HepG2 (cell line): Measurements from ENCODE around the gene UNKL. TPM values are rescaled to one million over a fixed set of nuclear protein-coding genes. Genes with fewer than 3 reads are reported as not detected.

ENCODE experiments used
- ATAC-seq: fragments of 200-7000 bp; cut with Tn5 transposase; 3 replicates; pipeline ENCODE4 v1.9.1; 2020; ENCODE audit warnings: mild to moderate bottlenecking, moderate library complexity
- BruUV-seq: library from RNA; stranded (reverse); fragments of 400-500 nt; replicated peaks from 2 replicates; lab custom pipeline; 2021; lab: Mats Ljungman, UMichigan
- CTCF ChIA-PET: fragments of 300-600 bp; formaldehyde crosslinking; extraction: SDS; loops from one replicate; lab custom pipeline; 2021; ENCODE audit warnings: low total read pairs, inconsistent platforms, low intra/inter-chr PET ratio; lab: Yijun Ruan, JAX
- POLR2A ChIA-PET: fragments of 350-600 bp; sonication (Branson Sonifier 250); formaldehyde crosslinking; loops from one replicate; lab custom pipeline; 2020; ENCODE audit warnings: antibody characterized with exemption, inconsistent platforms; lab: Yijun Ruan, JAX
- DNase-seq: peaks from one replicate; pipeline ENCODE4 v3.0.0-alpha.2; 2015; ENCODE audit warnings: low spot score
- FAIRE-seq: peaks from 3 replicates; lab custom pipeline; 2011; peaks lifted over from hg19 to GRCh38; lab: Jason Lieb, UNC
- H2AFZ ChIP-seq: one replicate; pipeline ENCODE4 v1.6.1; 2011; ENCODE audit warnings: low read length, inconsistent platforms
- H3K27ac ChIP-seq: fragments of 300-600 bp; 3 replicates; pipeline ENCODE4 v1.8.0; 2011; ENCODE audit warnings: mixed run types, mild to moderate bottlenecking, mixed read lengths, low read length, inconsistent platforms; ENCODE audit not compliant: insufficient read depth; ENCODE audit errors: extremely low read length
- H3K27me3 ChIP-seq, 2 experiments: fragments of 200-600 bp in 1 of 2; 2 replicates in 1 of 2; 3 replicates in 1 of 2; pipeline versions ENCODE4 v1.6.0 to v1.8.0; 2011; ENCODE audit warnings: low read length in 2 of 2, mild to moderate bottlenecking in 2 of 2, moderate library complexity in 2 of 2, inconsistent platforms in 1 of 2; ENCODE audit not compliant: insufficient read depth in 2 of 2, control insufficient read depth in 1 of 2
- H3K36me3 ChIP-seq, 2 experiments: fragments of 200-600 bp in 1 of 2; replicated peaks in 1 of 2; 2 replicates in 1 of 2; 3 replicates in 1 of 2; pipeline versions ENCODE4 v1.5.1 to v1.8.0; 2011; ENCODE audit warnings: low read length in 2 of 2, inconsistent platforms in 1 of 2; ENCODE audit not compliant: insufficient read depth in 2 of 2, control insufficient read depth in 1 of 2
- H3K4me1 ChIP-seq: 2 replicates; pipeline ENCODE4 v1.5.1; 2012; ENCODE audit warnings: low read length, inconsistent platforms; ENCODE audit not compliant: insufficient read depth
- H3K4me2 ChIP-seq: 2 replicates; pipeline ENCODE4 v1.6.0; 2011; ENCODE audit warnings: low read depth, low read length, inconsistent platforms
- H3K4me3 ChIP-seq, 3 experiments: fragments of 200-600 bp in 1 of 3; sonication (generic), shearing (Covaris generic) in 1 of 3; replicated peaks in 1 of 3; 2 replicates each; pipeline ENCODE4 v1.5.1; 2011 to 2016; ENCODE audit warnings: low read length in 3 of 3, inconsistent platforms in 2 of 3, low read depth in 2 of 3, mild to moderate bottlenecking in 2 of 3, control low read depth in 1 of 3, mixed read lengths in 1 of 3; ENCODE audit not compliant: insufficient read depth in 1 of 3
- H3K79me2 ChIP-seq: one replicate; pipeline ENCODE4 v1.6.1; 2011; ENCODE audit warnings: low read length, inconsistent platforms; ENCODE audit not compliant: insufficient read depth
- H3K9ac ChIP-seq: 2 replicates; pipeline ENCODE4 v1.6.0; 2011; ENCODE audit warnings: mild to moderate bottlenecking, low read depth, low read length, inconsistent platforms; ENCODE audit not compliant: insufficient read depth
- H3K9me3 ChIP-seq: 2 replicates; pipeline ENCODE4 v1.5.1; 2012; ENCODE audit warnings: mild to moderate bottlenecking, low read length
- H4K20me1 ChIP-seq: 2 replicates; pipeline ENCODE4 v1.6.0; 2011; ENCODE audit warnings: inconsistent platforms, mild to moderate bottlenecking, low read length, moderate library complexity; ENCODE audit not compliant: insufficient read depth
- AGO2 ChIP-seq: fragments of 200-400 bp; formaldehyde crosslinking; optimal IDR thresholded peaks from 2 replicates; pipeline ENCODE3; 2017; ENCODE audit warnings: mild to moderate bottlenecking, low read depth, low read length, moderate library complexity
- CENPT ChIP-seq: sonication (generic); formaldehyde crosslinking; IDR thresholded peaks from 2 replicates; pipeline ENCODE4 v1.8.0; 2022; ENCODE audit warnings: low read depth, mild to moderate bottlenecking, moderate library complexity, missing genetic modification reagents
- NRL ChIP-seq: sonication (generic); formaldehyde crosslinking; IDR thresholded peaks from 2 replicates; pipeline ENCODE4 v1.5.0; 2020; ENCODE audit warnings: missing genetic modification reagents, mild to moderate bottlenecking, moderate library complexity, borderline replicate concordance
- PHF21A ChIP-seq: sonication (generic); formaldehyde crosslinking; IDR thresholded peaks from 2 replicates; pipeline ENCODE4 v1.5.0; 2020; ENCODE audit warnings: mild to moderate bottlenecking, missing genetic modification reagents
- POLR2A ChIP-seq, 2 experiments: IDR thresholded peaks; 2 replicates each; pipeline ENCODE4 v1.6.1; 2011; ENCODE audit warnings: low read depth in 2 of 2, low read length in 2 of 2, mild to moderate bottlenecking in 1 of 2, moderate library complexity in 1 of 2; ENCODE audit not compliant: insufficient read depth in 1 of 2
- RBM22 ChIP-seq: fragments of 200-400 bp; formaldehyde crosslinking; optimal IDR thresholded peaks from 2 replicates; pipeline ENCODE3; 2017; ENCODE audit warnings: mild to moderate bottlenecking, low read length, moderate library complexity
- SMAD3 ChIP-seq: sonication (generic); formaldehyde crosslinking; IDR thresholded peaks from 2 replicates; pipeline ENCODE4 v1.4.0; 2020; ENCODE audit warnings: missing genetic modification reagents
- ZMAT5 ChIP-seq: sonication (generic); formaldehyde crosslinking; IDR thresholded peaks from 2 replicates; pipeline ENCODE4 v1.5.0; 2020; ENCODE audit warnings: mild to moderate bottlenecking, low read depth, missing genetic modification reagents, borderline replicate concordance
- ZNF121 ChIP-seq: sonication (generic); formaldehyde crosslinking; IDR thresholded peaks from 2 replicates; pipeline ENCODE4 v1.5.0; 2020; ENCODE audit warnings: mild to moderate bottlenecking, missing genetic modification reagents
- ZNF124 ChIP-seq: sonication (generic); formaldehyde crosslinking; IDR thresholded peaks from 2 replicates; pipeline ENCODE4 v1.4.0; 2020; ENCODE audit warnings: missing genetic modification reagents
- ZNF296 ChIP-seq: sonication (generic); formaldehyde crosslinking; conservative IDR thresholded peaks from 2 replicates; pipeline ENCODE4 v1.5.0; 2020; ENCODE audit warnings: mild to moderate bottlenecking, missing genetic modification reagents
- ZNF570 ChIP-seq: sonication (generic); formaldehyde crosslinking; IDR thresholded peaks from 2 replicates; pipeline ENCODE4 v1.4.0; 2020; ENCODE audit warnings: mild to moderate bottlenecking, missing genetic modification reagents, borderline replicate concordance
- ZSCAN25 ChIP-seq: sonication (generic); formaldehyde crosslinking; IDR thresholded peaks from 2 replicates; pipeline ENCODE4 v1.8.0; 2022; ENCODE audit warnings: mild to moderate bottlenecking, missing genetic modification reagents
- WGBS: methylation state at CpG from one replicate; pipeline ENCODE4 v1.1.6; 2017; ENCODE audit warnings: low lambda C conversion rate; 5-methylcytosine and 5-hydroxymethylcytosine counted together
- in situ Hi-C: cut with HindIII; loops from 2 replicates; pipeline ENCODE4 v1.10.0; 2017; ENCODE audit warnings: low pct_unique_long_range_greater_than_20kb; ENCODE audit not compliant: extremely low pct_ligation_motif_present
- intact Hi-C: fragments of 100-400 bp; cut with micrococcal nuclease; formaldehyde crosslinking; loops from one replicate; pipeline ENCODE4 v1.10.0; 2022; ENCODE audit not compliant: unreplicated experiment
- polyA plus RNA-seq, 8 experiments: library from polyadenylated mRNA; depleted of rRNA in 3 of 8; stranded (reverse) in 7 of 8; unstranded in 1 of 8; fragments of >200 nt; fragmentation: Illumina TruSeq in 4 of 8; extraction: Trizol in 4 of 8; gene quantifications; 2 replicates each; pipeline versions ENCODE4 v1.2.1 to v1.2.3, GENCODE V29; 2011 to 2016; ENCODE audit warnings: low read depth in 4 of 8, missing spikeins in 1 of 8, mixed read lengths in 1 of 8; ENCODE audit not compliant: insufficient read depth in 1 of 8
- total RNA-seq, 5 experiments: library from RNA; depleted of rRNA; stranded (reverse); fragments of >200 nt; fragmentation: Illumina TruSeq; extraction: Trizol; gene quantifications; 2 replicates each; pipeline ENCODE4 v1.2.3, GENCODE V29; 2016; ENCODE audit warnings: low read depth in 1 of 5
- TF ChIP-seq, protein P1 (sequence below): sonication (generic); formaldehyde crosslinking; conservative IDR thresholded peaks from 2 replicates; pipeline ENCODE4 v1.4.0; 2020; ENCODE audit warnings: missing genetic modification reagents
- TF ChIP-seq, protein P2 (sequence below): sonication (generic); formaldehyde crosslinking; IDR thresholded peaks from 2 replicates; pipeline ENCODE4 v1.8.0; 2022; ENCODE audit warnings: mild to moderate bottlenecking, missing genetic modification reagents, moderate library complexity

The UNKL gene
- total and polyA plus RNA-seq, 2 of the 13 experiments (the other 11 are each of a cell fraction or from before 2014, with no cell fraction given) = 10.4 to 17.6 TPM

GRCh38 chr16:1322407-1322806 is 92.1 kb downstream of the UNKL start:
- H3K9me3 ChIP-seq = no peaks in the 10 kb centered on the region
- H3K4me3 ChIP-seq = no peak overlapping the region
- no peak overlapping the region for H3K9ac ChIP-seq
- no peak for ATAC-seq
- H3K36me3 ChIP-seq = peaks cover 33 to 59% of the 10 kb centered on the region in 2 experiments; a peak in 4 of 5 replicates
- H3K4me1 ChIP-seq = no peaks in the 10 kb centered on the region
- H3K27ac ChIP-seq = no peak overlapping the region
- TF ChIP-seq ZNF570 (no peak), ZNF124 (CRISPR knock-in tag) (no peak), ZNF121 (peak; percentile 41; the same call in 1 of the 2 replicates), CENPT (CRISPR knock-in tag) (no peak)
- TF ChIP-seq, all 625 proteins: peak for 1
- WGBS = 99% methylated on average over 8 of the region's 8 CpGs
- FAIRE-seq (no peak), DNase-seq (no peak)
- Histone ChIP-seq H4K20me1 (peaks cover 3% of the 10 kb centered on the region; the same call in 1 of the 2 replicates), H3K4me2 (no peak overlapping the region), H3K27me3 (no peaks in the 10 kb centered on the region), H3K79me2 (peaks cover 2% of the 10 kb centered on the region), H2AFZ (no peak overlapping the region)
- POLR2A ChIA-PET = no interaction called here
- CTCF ChIA-PET = no interaction called here
- in situ Hi-C loops (no loop called here), intact Hi-C loops (no loop called here)
- BruUV-seq = no TSS peak

DNA sequence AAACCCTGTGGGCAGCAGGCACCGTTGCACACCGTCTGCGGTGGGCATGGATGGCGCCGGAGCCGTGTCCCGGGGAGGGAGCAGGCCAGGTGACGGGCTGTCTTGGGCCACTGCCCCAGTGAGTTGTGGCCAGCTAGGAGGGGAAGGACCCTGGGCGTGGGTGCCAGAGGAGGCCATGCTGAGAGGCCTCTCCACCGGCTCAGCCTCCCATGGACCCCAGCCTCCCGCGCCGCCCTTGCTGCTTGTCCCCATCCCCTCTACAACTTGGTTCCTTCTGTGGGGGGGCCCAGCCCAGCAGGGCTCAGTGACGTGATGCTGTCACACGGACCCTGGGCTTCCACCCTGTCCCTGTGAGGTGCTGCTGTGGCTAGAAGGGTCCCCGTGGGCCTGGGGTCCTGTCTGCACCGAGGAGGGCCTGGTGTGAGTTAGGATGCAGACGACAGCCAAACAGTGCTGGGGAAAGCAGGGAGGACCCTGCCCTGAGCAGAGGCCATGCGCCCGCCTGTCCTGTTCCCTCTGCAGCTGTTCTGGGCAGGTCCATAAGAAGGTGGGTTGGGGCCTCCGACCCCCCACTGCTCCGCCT is 93.8 kb downstream of the UNKL start:
- ATAC-seq (no peak; the same call in 2 of the 3 replicates), DNase-seq (no peak), FAIRE-seq (no peak)
- H2AFZ ChIP-seq = no peak overlapping the region
- whole genome bisulfite sequencing = 86% methylated on average over 14 of the region's 22 CpGs
- H3K4me1 ChIP-seq = no peaks in the 10 kb centered on the region
- H3K4me2 ChIP-seq = no peak overlapping the region
- no TSS peak for BruUV-seq
- no peaks in the 10 kb centered on the region for H3K27me3 ChIP-seq
- POLR2A ChIA-PET = no interaction called here
- intact Hi-C loops (no loop called here), in situ Hi-C loops (no loop called here)
- peaks cover 3% of the 10 kb centered on the region; the same call in 1 of the 2 replicates for H4K20me1 ChIP-seq
- TF ChIP-seq NRL (no peak), POLR2A (IDR thresholded peaks at IDR 0.05; ENCODE audit: insufficient read depth in 1 of 2, low read depth in 2 of 2, low read length in 2 of 2) (0 out of 4 replicates have a peak, but pooled peaks of 1 of the 2 experiments have one; percentile 5), ZMAT5 (CRISPR knock-in tag) (no peak), ZSCAN25 (CRISPR knock-in tag) (no peak), PHF21A (CRISPR knock-in tag) (no peak), RBM22 (peak; percentile 15), ZNF296 (CRISPR knock-in tag) (no peak), SMAD3 (CRISPR knock-in tag) (no peak), AGO2 (peak; percentile 89)
- TF ChIP-seq, protein P1, sequence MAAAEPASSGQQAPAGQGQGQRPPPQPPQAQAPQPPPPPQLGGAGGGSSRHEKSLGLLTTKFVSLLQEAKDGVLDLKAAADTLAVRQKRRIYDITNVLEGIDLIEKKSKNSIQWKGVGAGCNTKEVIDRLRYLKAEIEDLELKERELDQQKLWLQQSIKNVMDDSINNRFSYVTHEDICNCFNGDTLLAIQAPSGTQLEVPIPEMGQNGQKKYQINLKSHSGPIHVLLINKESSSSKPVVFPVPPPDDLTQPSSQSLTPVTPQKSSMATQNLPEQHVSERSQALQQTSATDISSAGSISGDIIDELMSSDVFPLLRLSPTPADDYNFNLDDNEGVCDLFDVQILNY (CRISPR knock-in tag) = no peak
- TF ChIP-seq, protein P2, sequence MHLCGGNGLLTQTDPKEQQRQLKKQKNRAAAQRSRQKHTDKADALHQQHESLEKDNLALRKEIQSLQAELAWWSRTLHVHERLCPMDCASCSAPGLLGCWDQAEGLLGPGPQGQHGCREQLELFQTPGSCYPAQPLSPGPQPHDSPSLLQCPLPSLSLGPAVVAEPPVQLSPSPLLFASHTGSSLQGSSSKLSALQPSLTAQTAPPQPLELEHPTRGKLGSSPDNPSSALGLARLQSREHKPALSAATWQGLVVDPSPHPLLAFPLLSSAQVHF (CRISPR knock-in tag) = no peak
- H3K36me3 ChIP-seq = peaks cover 41 to 76% of the 10 kb centered on the region in 2 experiments; a peak in 4 of 5 replicates
- CTCF ChIA-PET = no interaction called here
- H3K79me2 ChIP-seq = peaks cover 8% of the 10 kb centered on the region
- H3K4me3 ChIP-seq = no peak overlapping the region
- no peak overlapping the region for H3K27ac ChIP-seq
- no peaks in the 10 kb centered on the region for H3K9me3 ChIP-seq
- no peak overlapping the region for H3K9ac ChIP-seq
